ENCODE data around the gene SLC35F6. TPM values are rescaled to one million over a fixed set of nuclear protein-coding genes. Genes with fewer than 3 reads are reported as not detected.

The SLC35F6 gene
- total and polyA plus RNA-seq, 4 donors, result 21.1 to 23.8 (median 23.3) TPM

Other genes starting within 250 kb of the SLC35F6 start
- under 1 TPM; 0.50 to 0.83 TPM for gene CIB4, start 122.9 kb upstream of the SLC35F6 start, total RNA-seq
- under 1 TPM in 1 of 2 donors, not detected in 1; 0.27 TPM for gene CIB4, start 122.9 kb upstream of the SLC35F6 start, polyA plus RNA-seq (ENCODE audit: insufficient read length in 2 of 2)
- gene KCNK3, start 71.6 kb upstream of the SLC35F6 start, total RNA-seq, result 10 to 100 TPM in 1 of 2 donors, 1 to 10 TPM in 1; 6.2 to 13.4 TPM
- 10 to 100 TPM; 35.4 to 36.0 TPM for gene KCNK3, start 71.6 kb upstream of the SLC35F6 start, polyA plus RNA-seq (ENCODE audit: insufficient read length in 2 of 2)
- 1 to 10 TPM; 2.8 to 5.5 TPM for gene CENPA, start 21.8 kb downstream of the SLC35F6 start, total RNA-seq
- gene CENPA, start 21.8 kb downstream of the SLC35F6 start, polyA plus RNA-seq (ENCODE audit: insufficient read length in 2 of 2), result 1 to 10 TPM; 5.2 to 7.4 TPM
- gene DPYSL5, start 83.8 kb downstream of the SLC35F6 start, total RNA-seq, result 10 to 100 TPM; 30.6 to 56.5 TPM
- gene DPYSL5, start 83.8 kb downstream of the SLC35F6 start, polyA plus RNA-seq (ENCODE audit: insufficient read length in 2 of 2), result 100 to 1,000 TPM; 225 to 226 TPM
- 10 to 100 TPM; 21.2 to 37.0 TPM for gene MAPRE3, start 206.4 kb downstream of the SLC35F6 start, total RNA-seq
- 100 to 1,000 TPM; 193 to 200 TPM for gene MAPRE3, start 206.4 kb downstream of the SLC35F6 start, polyA plus RNA-seq (ENCODE audit: insufficient read length in 2 of 2)